GM21381 (cell line): ENCODE results near the gene DNAJC17.

ENCODE experiments used
- ATAC-seq: cut with Tn5 transposase; IDR thresholded peaks from one replicate; pipeline ENCODE4 v1.9.1; 2021; ENCODE audit warnings: mild to moderate bottlenecking, moderate library complexity; ENCODE audit not compliant: unreplicated experiment

DNAJC17 gene

GRCh38 chr15:40807028-40807887, at the start of gene DNAJC17, which contains the start of gene ZFYVE19:
Gene DNAJC17, minus strand, starts transcription at chr15:40807473. Its CDS starts 27 bp downstream, at chr15:40807446.
Gene ZFYVE19, plus strand, starts transcription at chr15:40807089. Its CDS starts 501 bp downstream, at chr15:40807590.
- ATAC-seq = peak; percentile 91

GRCh38 chr15:40856746-40857145, 49.5 kb upstream of the DNAJC17 start:
- ATAC-seq = no peak

GRCh38 chr15:40855706-40856234, 48.5 kb upstream of the DNAJC17 start:
- no peak for ATAC-seq

GRCh38 chr15:40854161-40854560, 46.9 kb upstream of the DNAJC17 start:
- no peak for ATAC-seq

GRCh38 chr15:40853241-40853890, 46.1 kb upstream of the DNAJC17 start:
- no peak for ATAC-seq

GRCh38 chr15:40852529-40852928, 45.3 kb upstream of the DNAJC17 start:
- ATAC-seq = no peak

GRCh38 chr15:40850576-40851112, 43.4 kb upstream of the DNAJC17 start:
- no peak for ATAC-seq

- ATAC-seq = peak; percentile 51
Measured at GRCh38 chr15:40847223-40847961, 40.1 kb upstream of the DNAJC17 start.

- ATAC-seq = no peak
Measured at GRCh38 chr15:40846841-40847222, 39.6 kb upstream of the DNAJC17 start.

- ATAC-seq = no peak
Measured at GRCh38 chr15:40845511-40846284, 38.4 kb upstream of the DNAJC17 start.

- no peak for ATAC-seq
Measured at GRCh38 chr15:40845036-40845435, 37.8 kb upstream of the DNAJC17 start.

GRCh38 chr15:40844696-40845030, 37.4 kb upstream of the DNAJC17 start:
- ATAC-seq = no peak

GRCh38 chr15:40843885-40844695, 36.8 kb upstream of the DNAJC17 start, which contains the start of gene SPINT1:
Gene SPINT1, plus strand, starts transcription at chr15:40844048. Its CDS starts 507 bp downstream, at chr15:40844555.
- no peak for ATAC-seq

GRCh38 chr15:40843261-40843884, 36.1 kb upstream of the DNAJC17 start:
- no peak for ATAC-seq

GRCh38 chr15:40841741-40842140, 34.5 kb upstream of the DNAJC17 start:
- no peak for ATAC-seq

GRCh38 chr15:40838756-40839155, 31.5 kb upstream of the DNAJC17 start:
- ATAC-seq = no peak

- ATAC-seq = no peak
Measured at GRCh38 chr15:40836020-40836419, 28.7 kb upstream of the DNAJC17 start.

- ATAC-seq = no peak
Measured at GRCh38 chr15:40832903-40833302, 25.6 kb upstream of the DNAJC17 start.

- ATAC-seq = no peak
Measured at GRCh38 chr15:40831861-40832260, 24.6 kb upstream of the DNAJC17 start.
